SK-N-SH treated with all-trans-retinoic acid at 6 μM for 48 hours (cell line): ENCODE data around the gene DEDD.

ENCODE experiments used
- ATAC-seq: fragments of 200-7000 bp; cut with Tn5 transposase; 3 replicates; pipeline ENCODE4 v1.9.1; 2020; ENCODE audit warnings: mild to moderate bottlenecking, moderate library complexity
- ARNTL ChIP-seq: fragments of 450-650 bp; formaldehyde crosslinking; IDR thresholded peaks from 2 replicates; pipeline ENCODE4 v1.5.0; 2020; ENCODE audit warnings: low read depth, mild to moderate bottlenecking, moderate library complexity, borderline replicate concordance
- BACH2 ChIP-seq: fragments of 250-450 bp; sonication (Bioruptor Pico); IDR thresholded peaks from 2 replicates; pipeline ENCODE4 v1.9.0; 2021; ENCODE audit warnings: mild to moderate bottlenecking, borderline replicate concordance
- CREB5 ChIP-seq: fragments of 250-450 bp; sonication (Bioruptor Pico); IDR thresholded peaks from 2 replicates; pipeline ENCODE4 v1.5.1; 2020; ENCODE audit warnings: low read depth, mild to moderate bottlenecking, moderate library complexity
- CSDC2 ChIP-seq: fragments of 250-450 bp; sonication (Bioruptor Pico); IDR thresholded peaks from 2 replicates; pipeline ENCODE4 v1.5.0; 2020; ENCODE audit warnings: mild to moderate bottlenecking, moderate library complexity
- CSRNP3 ChIP-seq: fragments of 250-450 bp; sonication (Bioruptor Pico); IDR thresholded peaks from 2 replicates; pipeline ENCODE4 v1.5.1; 2021; ENCODE audit warnings: mild to moderate bottlenecking, moderate library complexity
- ESRRG ChIP-seq: fragments of 250-450 bp; sonication (Bioruptor Pico); IDR thresholded peaks from 2 replicates; pipeline ENCODE4 v1.6.1; 2021; ENCODE audit warnings: mild to moderate bottlenecking
- GLIS3 ChIP-seq: fragments of 250-450 bp; sonication (Bioruptor Pico); IDR thresholded peaks from 2 replicates; pipeline ENCODE4 v1.5.0; 2020; ENCODE audit warnings: mild to moderate bottlenecking, moderate library complexity
- ISL1 ChIP-seq: fragments of 250-450 bp; sonication (Bioruptor Pico); IDR thresholded peaks from 2 replicates; pipeline ENCODE4 v2.1.2; 2022; ENCODE audit warnings: mild to moderate bottlenecking, moderate library complexity
- OSR1 ChIP-seq: fragments of 250-450 bp; sonication (Bioruptor Pico); IDR thresholded peaks from 2 replicates; pipeline ENCODE4 v1.8.0; 2022; ENCODE audit warnings: moderate library complexity, mild to moderate bottlenecking, inconsistent platforms
- PATZ1 ChIP-seq: fragments of 250-450 bp; sonication (Bioruptor Pico); IDR thresholded peaks from 2 replicates; pipeline ENCODE4 v1.8.0; 2020; ENCODE audit warnings: mild to moderate bottlenecking, moderate library complexity, borderline replicate concordance
- POU6F1 ChIP-seq: fragments of 250-450 bp; sonication (Bioruptor Pico); IDR thresholded peaks from 2 replicates; pipeline ENCODE4 v1.8.0; 2021; ENCODE audit warnings: low read depth, mild to moderate bottlenecking, moderate library complexity, borderline replicate concordance
- PPARA ChIP-seq: fragments of 250-450 bp; sonication (Bioruptor Pico); IDR thresholded peaks from 2 replicates; pipeline ENCODE4 v1.5.0; 2020; ENCODE audit warnings: mild to moderate bottlenecking, borderline replicate concordance
- RARB ChIP-seq: fragments of 250-450 bp; sonication (Bioruptor Pico); IDR thresholded peaks from 2 replicates; pipeline ENCODE4 v1.8.0; 2021; ENCODE audit warnings: mild to moderate bottlenecking, moderate library complexity
- SNAI2 ChIP-seq: fragments of 250-450 bp; sonication (Bioruptor Pico); IDR thresholded peaks from 2 replicates; pipeline ENCODE4 v1.5.0; 2020; ENCODE audit warnings: mild to moderate bottlenecking, moderate library complexity
- TCF4 ChIP-seq: fragments of 250-450 bp; sonication (Bioruptor Pico); IDR thresholded peaks from 2 replicates; pipeline ENCODE4 v1.8.0; 2021; ENCODE audit warnings: mild to moderate bottlenecking, moderate library complexity, borderline replicate concordance
- TOX ChIP-seq: fragments of 250-450 bp; sonication (Bioruptor Pico); IDR thresholded peaks from 2 replicates; pipeline ENCODE4 v1.8.0; 2021; ENCODE audit warnings: mild to moderate bottlenecking, moderate library complexity, borderline replicate concordance
- TSHZ2 ChIP-seq: fragments of 250-450 bp; sonication (Bioruptor Pico); IDR thresholded peaks from 2 replicates; pipeline ENCODE4 v1.5.0; 2020; ENCODE audit warnings: mild to moderate bottlenecking, moderate library complexity
- ZC3H10 ChIP-seq: fragments of 250-450 bp; sonication (Bioruptor Pico); IDR thresholded peaks from 2 replicates; pipeline ENCODE4 v1.5.1; 2021; ENCODE audit warnings: mild to moderate bottlenecking, moderate library complexity
- ZFP3 ChIP-seq: fragments of 250-450 bp; sonication (Bioruptor Pico); IDR thresholded peaks from 2 replicates; pipeline ENCODE4 v1.5.0; 2020; ENCODE audit warnings: mild to moderate bottlenecking, moderate library complexity
- ZFP30 ChIP-seq: fragments of 450-650 bp; formaldehyde crosslinking; IDR thresholded peaks from 2 replicates; pipeline ENCODE4 v1.5.0; 2022; ENCODE audit warnings: mild to moderate bottlenecking, moderate library complexity
- ZNF565 ChIP-seq: fragments of 450-650 bp; formaldehyde crosslinking; conservative IDR thresholded peaks from 2 replicates; pipeline ENCODE4 v1.5.0; 2020; ENCODE audit warnings: low read depth, mild to moderate bottlenecking, moderate library complexity
- ZNF70 ChIP-seq: fragments of 450-650 bp; formaldehyde crosslinking; IDR thresholded peaks from 2 replicates; pipeline ENCODE4 v1.5.0; 2020; ENCODE audit warnings: mild to moderate bottlenecking, moderate library complexity
- ZNF8 ChIP-seq: fragments of 450-650 bp; formaldehyde crosslinking; IDR thresholded peaks from 2 replicates; pipeline ENCODE4 v1.5.0; 2020; ENCODE audit warnings: mild to moderate bottlenecking, moderate library complexity

DEDD gene

GRCh38 chr1:161080441-161081405 is 51.7 kb downstream of the DEDD start (continued):
- no peak for TF ChIP-seq POU6F1 (CRISPR knock-in tag)

- no peak for ATAC-seq
- TF ChIP-seq ZC3H10 (CRISPR knock-in tag) (no peak), ARNTL (CRISPR knock-in tag) (no peak), ISL1 (no peak), PPARA (CRISPR knock-in tag) (no peak), CREB5 (CRISPR knock-in tag) (no peak), SNAI2 (CRISPR knock-in tag) (no peak), ZNF565 (CRISPR knock-in tag) (no peak), BACH2 (no peak), TCF4 (no peak)
- TF ChIP-seq, all 23 proteins: peak for 0
Measured at GRCh38 chr1:161079436-161080110, 52.9 kb downstream of the DEDD start.

GRCh38 chr1:161077426-161077825 is 55.0 kb downstream of the DEDD start:
- no peak for ATAC-seq
- TF ChIP-seq ZNF70 (CRISPR knock-in tag) (no peak), GLIS3 (CRISPR knock-in tag) (no peak), ZFP3 (CRISPR knock-in tag) (no peak), ZNF565 (CRISPR knock-in tag) (no peak), ZNF8 (no peak), TOX (CRISPR knock-in tag) (no peak), PATZ1 (CRISPR knock-in tag) (no peak), CSDC2 (CRISPR knock-in tag) (no peak), POU6F1 (CRISPR knock-in tag) (no peak), ISL1 (no peak), PPARA (CRISPR knock-in tag) (no peak), TCF4 (no peak), ESRRG (CRISPR knock-in tag) (no peak), TSHZ2 (no peak), ZFP30 (CRISPR knock-in tag) (no peak), ZC3H10 (CRISPR knock-in tag) (no peak), RARB (no peak), CSRNP3 (CRISPR knock-in tag) (no peak), OSR1 (CRISPR knock-in tag) (no peak), SNAI2 (CRISPR knock-in tag) (no peak)
